ENCODE measurements around the gene RNPEPL1. TPM values are rescaled to one million over a fixed set of nuclear protein-coding genes. Genes with fewer than 3 reads are reported as not detected.
A peak's percentile ranks its signal among the peaks of the same experiment; 100 is the strongest.

The RNPEPL1 gene
- polyA plus RNA-seq, 5 donors: 16.3 to 36.7 (median 20.2) TPM

GRCh38 chr2:240622531-240623235, 54.4 kb downstream of the RNPEPL1 start:
- DNase-seq: no peak

- no peak for DNase-seq
These were observed 55.3 kb downstream of the RNPEPL1 start for GRCh38 chr2:240623531-240624010.

GRCh38 chr2:240624011-240624949, 56.0 kb downstream of the RNPEPL1 start:
- no peak for DNase-seq

GRCh38 chr2:240624950-240625621, 56.8 kb downstream of the RNPEPL1 start, which contains the start of gene GPR35:
GPR35 (plus strand) TSS chr2:240625480; CDS start chr2:240629953, 4,473 bp downstream.
- DNase-seq: no peak

- DNase-seq: peak in 1 of 2 donors; percentile 22
These were observed 58.4 kb downstream of the RNPEPL1 start for GRCh38 chr2:240626531-240627300.

GRCh38 chr2:240627736-240628506, 59.6 kb downstream of the RNPEPL1 start:
- no peak for DNase-seq

GRCh38 chr2:240628507-240628807, 60.2 kb downstream of the RNPEPL1 start:
- no peak for DNase-seq

GRCh38 chr2:240628808-240629618, 60.7 kb downstream of the RNPEPL1 start:
- DNase-seq: no peak

GRCh38 chr2:240629619-240629967, 61.3 kb downstream of the RNPEPL1 start:
- DNase-seq: no peak

GRCh38 chr2:240629968-240630770, 61.9 kb downstream of the RNPEPL1 start:
- no peak for DNase-seq

Other genes with a start within 250 kb of the RNPEPL1 start
- 10 to 100 TPM; 23.0 to 57.5 (median 34.6) TPM for gene GPC1, start 132.8 kb upstream of the RNPEPL1 start, polyA plus RNA-seq (ENCODE audit: insufficient read depth in 1 of 5, insufficient read length in 5 of 5, low replicate concordance in 1 of 5)
- gene ANKMY1, start 10.5 kb upstream of the RNPEPL1 start, polyA plus RNA-seq (ENCODE audit: insufficient read depth in 1 of 5, insufficient read length in 5 of 5, low replicate concordance in 1 of 5): 10 to 100 TPM in 4 of 5 donors, 1 to 10 TPM in 1; 8.8 to 18.6 (median 14.7) TPM
- gene DUSP28, start 8.1 kb upstream of the RNPEPL1 start, polyA plus RNA-seq (ENCODE audit: insufficient read depth in 1 of 5, insufficient read length in 5 of 5, low replicate concordance in 1 of 5): 1 to 10 TPM; 5.2 to 6.1 (median 5.8) TPM
- gene CAPN10, start 18.2 kb downstream of the RNPEPL1 start, polyA plus RNA-seq (ENCODE audit: insufficient read depth in 1 of 5, insufficient read length in 5 of 5, low replicate concordance in 1 of 5): 10 to 100 TPM; 18.0 to 33.9 (median 26.2) TPM
- 1 to 10 TPM; 1.2 to 3.7 (median 3.0) TPM for gene GPR35, start 57.0 kb downstream of the RNPEPL1 start, polyA plus RNA-seq (ENCODE audit: insufficient read depth in 1 of 5, insufficient read length in 5 of 5, low replicate concordance in 1 of 5)
- gene AQP12B, start 114.4 kb downstream of the RNPEPL1 start, polyA plus RNA-seq (ENCODE audit: insufficient read depth in 1 of 5, insufficient read length in 5 of 5, low replicate concordance in 1 of 5): under 1 TPM in 1 of 5 donors, not detected in 4; 0.05 TPM
- not detected for gene AQP12A, start 123.4 kb downstream of the RNPEPL1 start, polyA plus RNA-seq (ENCODE audit: insufficient read depth in 1 of 5, insufficient read length in 5 of 5, low replicate concordance in 1 of 5)

Data from right lung (tissue), 5 donors.